HK-2 (cell line): ENCODE results near the gene RNF208.
"Not testable (repeated sequence)": the region's sequence is repeated elsewhere in the genome, so short reads cannot be mapped to it uniquely, and the experiment has no call there.

Experiments used
- DNase-seq: peaks from one replicate; pipeline ENCODE4 v3.0.0-alpha.2; 2018; ENCODE audit not compliant: unreplicated experiment

Gene RNF208

DNA sequence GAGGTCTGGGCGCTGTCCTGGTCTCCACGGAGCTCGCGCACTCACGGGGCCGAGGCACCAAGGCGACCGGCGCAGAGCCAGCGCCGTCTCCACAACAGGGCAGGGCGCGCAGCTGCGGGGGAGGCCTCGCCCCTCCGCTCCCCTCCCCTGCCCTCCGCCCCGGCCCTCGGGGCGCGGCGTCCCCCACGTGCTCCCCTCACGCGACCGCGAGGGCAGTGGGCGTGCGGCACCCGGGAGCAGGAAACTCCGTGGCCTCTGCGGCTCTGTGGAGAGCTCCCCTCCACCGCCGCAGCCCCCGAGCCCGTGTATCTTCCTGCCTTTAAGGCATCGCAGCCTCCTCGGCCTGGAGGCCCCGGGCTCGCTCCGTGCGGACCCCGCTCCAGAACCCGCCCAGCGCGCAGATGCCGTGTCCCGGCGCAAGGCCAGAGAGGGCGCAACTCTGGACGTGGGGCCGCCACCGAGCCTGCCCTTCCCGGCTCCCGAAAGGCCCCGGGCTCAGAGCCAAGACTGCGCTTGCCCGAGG is 18.3 kb upstream of the RNF208 start:
- DNase-seq = peak; percentile 70

DNA sequence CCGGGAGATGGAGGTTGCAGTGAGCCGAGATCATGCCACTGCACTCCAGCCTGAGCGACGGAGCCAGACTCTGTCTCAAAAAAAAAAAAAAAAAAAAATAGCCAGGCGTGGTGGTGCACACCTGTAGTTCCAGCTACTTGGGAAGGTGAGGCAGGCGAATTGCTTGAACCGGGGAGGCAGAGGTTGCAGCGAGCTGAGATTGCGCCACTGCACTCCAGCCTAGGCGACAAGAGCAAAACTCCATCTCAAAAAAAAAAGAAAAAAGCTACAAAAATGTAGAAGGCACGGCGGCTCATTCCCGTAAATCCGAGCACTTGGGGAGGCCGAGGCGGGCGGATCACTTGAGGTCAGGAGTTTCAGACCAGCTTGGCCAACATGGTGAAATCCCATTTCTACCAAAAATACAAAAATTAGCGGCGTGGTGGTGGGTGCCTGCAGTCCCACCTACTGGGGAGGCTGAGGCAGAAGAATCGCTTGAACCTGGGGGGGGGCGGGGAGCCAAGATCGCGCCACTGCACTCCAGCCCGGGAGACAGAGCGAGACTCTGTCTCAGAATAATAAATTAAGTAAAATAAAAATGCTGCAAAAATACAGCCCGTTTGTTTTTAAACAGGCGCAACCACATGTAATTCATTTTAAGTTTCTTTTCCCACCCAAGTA is 17.6 kb upstream of the RNF208 start:
- not testable (repeated sequence) for DNase-seq

DNA sequence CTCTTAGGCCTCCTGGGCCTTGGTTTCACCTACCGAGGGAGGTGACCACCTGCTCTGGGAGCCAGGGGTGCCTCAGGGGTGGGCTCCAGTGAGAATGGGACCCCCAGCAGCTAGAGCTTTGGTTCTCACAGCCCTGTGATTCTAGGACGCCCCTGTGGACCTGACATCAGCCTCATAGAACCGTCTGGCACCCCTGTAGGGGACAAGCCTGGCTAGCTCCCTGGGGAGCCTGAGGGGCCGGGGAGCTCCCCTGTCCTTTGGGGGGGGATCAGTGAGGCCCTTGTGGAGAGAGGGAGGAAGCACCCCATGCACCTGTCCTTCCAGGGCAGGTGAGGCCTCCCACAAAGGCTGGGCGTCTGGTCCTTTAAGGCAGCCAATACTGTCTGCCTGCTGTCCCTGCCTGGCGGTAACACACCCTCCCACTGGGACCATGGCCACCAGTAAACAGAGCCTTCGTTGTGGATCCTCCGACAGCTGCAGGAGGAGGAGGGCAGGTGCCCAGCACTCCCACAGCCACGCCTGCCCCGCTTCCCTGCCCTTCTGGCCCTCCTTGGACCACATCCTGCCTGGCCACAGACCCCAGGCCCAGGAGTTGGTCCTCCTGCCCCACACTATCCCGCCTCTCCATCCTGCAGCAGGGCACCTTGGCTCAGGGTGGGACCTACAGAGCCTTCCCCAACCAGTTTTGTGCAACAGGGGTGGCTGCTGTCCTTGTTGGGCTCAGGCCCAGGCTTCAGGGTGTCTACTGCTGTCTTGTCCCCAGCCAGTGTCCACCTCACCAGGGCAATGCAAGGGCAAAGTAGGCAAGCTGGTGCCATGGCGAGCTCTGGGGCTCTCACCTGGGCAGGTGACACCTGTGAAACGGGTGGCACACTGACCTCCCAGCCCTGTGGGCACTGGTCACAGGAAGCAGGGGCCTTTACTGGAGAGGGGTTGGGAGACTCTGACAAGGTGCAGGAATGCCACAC is 16.0 kb upstream of the RNF208 start:
- no peak for DNase-seq

DNA sequence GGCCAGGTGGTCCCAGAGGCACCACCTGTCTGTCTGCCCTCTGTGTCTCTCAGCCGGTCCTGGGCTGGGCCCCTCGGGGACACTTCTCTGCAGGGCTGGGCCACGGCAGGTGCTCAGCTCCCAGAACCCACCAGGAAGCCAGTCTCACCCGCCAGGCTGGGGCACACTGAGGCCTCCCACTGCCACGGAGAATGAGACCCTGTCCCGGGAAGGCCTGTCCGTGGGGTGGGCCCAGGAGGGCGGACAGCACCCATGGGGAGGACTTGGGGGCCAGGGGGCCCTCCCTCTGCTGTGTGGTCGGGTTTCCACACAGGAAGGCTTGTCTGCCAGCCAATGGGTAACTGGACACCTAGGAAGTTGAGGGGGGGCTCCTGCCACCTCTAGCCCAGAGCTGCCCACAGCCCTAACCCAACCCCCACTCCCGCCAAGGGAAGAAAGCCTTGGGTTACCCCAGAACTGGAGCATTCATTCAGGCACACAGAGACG is 14.9 kb upstream of the RNF208 start:
- DNase-seq = no peak

DNA sequence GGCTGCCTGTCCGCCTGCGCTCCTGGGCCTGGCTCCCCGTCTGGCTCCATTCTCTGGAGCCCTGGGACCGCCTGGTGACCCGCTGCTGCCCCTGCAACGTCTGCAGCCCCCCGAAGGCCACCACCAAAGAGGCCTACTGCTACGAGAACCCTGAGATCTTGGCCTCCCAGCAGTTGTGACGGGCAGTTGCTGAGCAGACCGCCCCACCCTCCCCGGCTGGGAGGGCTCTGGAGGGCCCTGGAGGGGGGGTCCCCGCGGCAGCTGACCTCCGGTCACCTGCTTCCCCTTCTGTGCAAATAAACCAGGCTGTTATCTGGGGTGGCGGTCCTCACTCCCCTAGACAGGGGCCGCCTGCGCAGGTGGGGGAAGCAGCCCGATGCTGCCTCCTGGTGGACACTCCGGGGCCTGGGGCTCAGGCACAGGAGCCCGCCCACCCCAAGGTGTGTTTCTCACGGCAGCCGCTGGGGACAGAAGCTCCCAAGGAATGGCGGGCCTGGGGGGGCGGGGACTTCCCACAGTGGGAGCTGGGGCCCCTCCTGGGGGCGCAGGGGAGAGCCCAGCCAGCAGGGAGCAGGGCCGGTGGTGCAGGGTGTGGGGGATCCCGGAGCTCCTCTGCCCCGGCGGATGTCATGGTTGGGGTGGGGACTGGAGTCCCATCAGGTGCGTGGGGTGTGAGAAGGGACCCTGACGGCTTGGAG is 14.3 kb upstream of the RNF208 start:
- peak; percentile 62 for DNase-seq

DNA sequence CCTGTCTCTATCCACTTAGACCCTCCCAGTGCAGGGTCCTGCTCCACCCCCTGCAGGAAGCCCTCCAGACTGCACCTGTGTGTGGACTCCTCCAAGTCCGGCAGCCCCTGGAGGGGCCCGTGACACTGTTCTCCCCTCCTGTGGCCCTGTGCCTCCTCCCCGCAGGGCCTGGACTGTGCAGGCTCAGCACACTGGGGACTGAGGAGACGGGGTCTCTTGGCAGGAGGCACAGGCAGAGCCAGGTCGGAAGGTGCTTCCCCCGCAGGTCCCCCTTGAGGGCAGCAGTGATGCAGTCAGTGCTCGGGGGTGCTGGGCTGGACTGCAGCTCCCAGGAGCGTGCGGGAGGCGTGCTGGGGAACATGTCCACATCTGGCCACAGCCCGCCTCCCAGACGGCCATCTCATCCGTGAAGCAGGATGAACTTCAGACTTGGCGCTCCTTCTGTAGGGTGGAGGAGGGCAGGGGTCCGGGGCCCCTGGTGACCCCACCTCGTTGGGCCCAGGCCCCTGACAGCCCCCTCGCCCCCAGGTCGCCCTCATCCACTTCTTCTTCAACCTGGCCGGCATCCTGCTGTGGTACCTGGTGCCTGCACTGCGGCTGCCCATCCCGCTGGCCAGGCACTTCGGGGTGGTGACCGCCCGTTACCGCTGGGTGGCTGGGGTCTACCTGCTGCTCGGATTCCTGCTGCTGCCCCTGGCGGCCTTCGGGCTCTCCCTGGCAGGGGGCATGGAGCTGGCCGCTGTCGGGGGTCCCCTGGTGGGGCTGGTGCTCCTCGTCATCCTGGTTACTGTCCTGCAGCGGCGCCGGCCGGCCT is 13.6 kb upstream of the RNF208 start:
- no peak for DNase-seq

DNA sequence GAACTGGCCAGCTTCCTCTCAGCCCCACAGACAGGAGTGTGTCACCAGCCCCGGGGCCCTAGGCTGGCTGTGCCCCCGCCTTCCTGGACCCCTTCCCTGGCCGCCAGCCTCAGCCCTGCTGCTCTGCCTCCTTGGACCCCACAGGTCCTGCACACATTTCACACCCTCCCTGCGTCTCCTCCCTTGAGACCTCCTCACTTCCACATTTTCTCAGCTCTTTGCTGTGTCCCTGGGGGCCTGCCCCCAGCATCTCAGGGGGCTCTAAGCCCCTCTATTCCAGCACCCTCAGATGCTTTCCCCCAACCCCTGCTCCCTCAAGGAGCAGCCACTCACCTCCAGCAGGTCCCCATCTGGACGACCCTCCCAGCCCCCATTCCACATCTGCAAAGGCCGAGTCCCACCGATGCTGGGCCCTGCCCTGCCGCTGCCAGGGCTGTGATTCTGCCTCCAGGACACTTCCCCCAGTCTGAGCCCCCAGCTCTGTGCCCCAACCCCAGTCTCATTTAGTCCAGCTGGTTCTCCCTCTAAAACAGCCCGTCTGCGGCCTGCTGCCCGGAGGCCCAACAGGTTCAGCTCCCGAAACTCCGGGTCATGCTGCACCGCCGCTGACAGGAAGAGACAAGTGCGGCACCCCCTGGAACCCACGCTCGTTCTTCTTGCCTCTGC is 12.9 kb upstream of the RNF208 start:
- DNase-seq = no peak

DNA sequence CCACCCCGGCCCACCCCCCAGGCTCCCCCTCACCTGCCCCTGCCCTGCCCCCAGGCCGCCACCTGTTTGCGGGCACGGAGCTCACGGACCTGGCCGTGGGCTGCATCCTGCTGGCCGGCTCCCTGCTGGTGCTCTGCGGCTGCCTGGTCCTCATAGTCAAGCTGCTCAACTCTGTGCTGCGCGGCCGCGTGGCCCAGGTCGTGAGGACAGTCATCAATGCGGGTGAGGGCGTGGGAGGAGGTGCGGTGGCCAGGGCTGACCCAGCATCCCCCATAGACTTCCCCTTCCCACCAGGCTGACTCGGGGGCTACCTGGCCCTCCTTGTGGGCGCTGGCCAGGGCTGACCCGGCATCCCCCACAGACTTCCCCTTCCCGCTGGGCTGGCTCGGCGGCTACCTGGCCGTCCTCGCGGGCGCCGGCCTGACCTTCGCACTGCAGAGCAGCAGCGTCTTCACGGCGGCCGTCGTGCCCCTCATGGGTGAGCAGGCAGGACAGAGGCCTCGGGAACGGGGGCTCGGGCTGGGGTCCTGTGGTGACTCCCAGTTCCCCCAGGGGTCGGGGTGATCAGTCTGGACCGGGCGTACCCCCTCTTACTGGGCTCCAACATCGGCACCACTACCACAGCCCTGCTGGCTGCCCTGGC is 12.1 kb upstream of the RNF208 start:
- no peak for DNase-seq

DNA sequence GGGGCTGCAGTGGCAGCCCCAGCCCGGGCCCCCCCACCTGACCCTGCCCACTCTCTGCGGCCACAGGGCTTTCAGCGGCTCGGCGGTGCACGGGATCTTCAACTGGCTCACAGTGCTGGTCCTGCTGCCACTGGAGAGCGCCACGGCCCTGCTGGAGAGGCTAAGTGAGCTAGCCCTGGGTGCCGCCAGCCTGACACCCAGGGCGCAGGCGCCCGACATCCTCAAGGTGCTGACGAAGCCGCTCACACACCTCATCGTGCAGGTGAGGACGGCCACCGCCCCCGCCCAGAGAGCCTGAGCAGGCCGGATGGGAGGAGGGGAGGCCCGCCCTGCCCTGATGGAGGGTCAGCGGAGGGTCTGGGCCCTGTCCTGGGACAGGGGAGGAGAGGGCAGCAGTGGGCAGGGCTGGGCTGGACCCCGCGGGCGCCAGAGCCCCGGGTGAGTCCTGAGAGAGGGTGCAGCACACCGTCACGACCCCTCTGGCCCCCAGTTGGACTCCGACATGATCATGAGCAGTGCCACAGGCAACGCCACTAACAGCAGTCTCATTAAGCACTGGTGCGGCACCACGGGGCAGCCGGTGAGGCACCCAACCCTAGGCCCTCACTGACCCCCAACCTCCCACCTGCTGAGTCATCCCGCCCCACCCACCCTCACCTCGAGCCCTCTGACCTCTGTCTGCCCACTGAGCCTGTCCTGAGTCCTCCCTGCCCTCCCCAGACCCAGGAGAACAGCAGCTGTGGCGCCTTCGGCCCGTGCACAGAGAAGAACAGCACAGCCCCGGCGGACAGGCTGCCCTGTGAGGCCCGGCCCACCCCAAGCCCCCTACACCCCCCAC is 11.3 kb upstream of the RNF208 start:
- DNase-seq = no peak

DNA sequence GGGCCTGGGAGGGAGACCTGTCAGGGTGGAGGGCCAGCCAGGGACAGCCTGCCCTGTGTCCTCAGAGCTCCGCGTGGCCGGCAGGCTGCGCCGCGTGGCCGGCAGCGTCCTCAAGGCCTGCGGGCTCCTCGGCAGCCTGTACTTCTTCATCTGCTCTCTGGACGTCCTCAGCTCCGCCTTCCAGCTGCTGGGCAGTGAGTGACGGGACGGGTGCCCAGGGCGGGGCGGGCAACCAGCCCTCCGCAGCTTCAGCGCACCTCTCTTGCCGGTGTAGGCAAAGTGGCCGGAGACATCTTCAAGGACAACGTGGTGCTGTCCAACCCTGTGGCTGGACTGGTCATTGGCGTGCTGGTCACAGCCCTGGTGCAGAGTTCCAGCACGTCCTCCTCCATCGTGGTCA is 10.5 kb upstream of the RNF208 start:
- no peak for DNase-seq

DNA sequence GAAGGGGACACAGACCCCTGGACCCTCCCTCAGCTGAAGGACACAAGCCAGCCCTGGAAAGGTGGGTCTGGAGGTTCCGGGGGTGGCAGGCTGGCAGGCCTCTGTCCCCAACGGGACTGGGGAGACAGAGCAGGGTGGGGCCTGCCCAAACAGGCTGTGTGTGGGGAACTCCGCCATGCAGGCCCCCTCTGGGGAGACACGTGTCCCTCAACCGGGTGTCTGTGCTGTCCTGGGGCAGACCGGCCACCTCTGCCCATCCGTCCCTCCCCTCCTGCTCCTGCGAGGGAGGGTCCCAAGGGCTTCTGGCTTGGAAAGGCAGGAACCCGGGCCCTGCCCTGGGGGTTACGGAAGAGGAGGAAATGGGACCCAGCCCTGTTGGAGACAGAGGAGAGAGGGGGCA is 10.1 kb upstream of the RNF208 start:
- DNase-seq = no peak

DNA sequence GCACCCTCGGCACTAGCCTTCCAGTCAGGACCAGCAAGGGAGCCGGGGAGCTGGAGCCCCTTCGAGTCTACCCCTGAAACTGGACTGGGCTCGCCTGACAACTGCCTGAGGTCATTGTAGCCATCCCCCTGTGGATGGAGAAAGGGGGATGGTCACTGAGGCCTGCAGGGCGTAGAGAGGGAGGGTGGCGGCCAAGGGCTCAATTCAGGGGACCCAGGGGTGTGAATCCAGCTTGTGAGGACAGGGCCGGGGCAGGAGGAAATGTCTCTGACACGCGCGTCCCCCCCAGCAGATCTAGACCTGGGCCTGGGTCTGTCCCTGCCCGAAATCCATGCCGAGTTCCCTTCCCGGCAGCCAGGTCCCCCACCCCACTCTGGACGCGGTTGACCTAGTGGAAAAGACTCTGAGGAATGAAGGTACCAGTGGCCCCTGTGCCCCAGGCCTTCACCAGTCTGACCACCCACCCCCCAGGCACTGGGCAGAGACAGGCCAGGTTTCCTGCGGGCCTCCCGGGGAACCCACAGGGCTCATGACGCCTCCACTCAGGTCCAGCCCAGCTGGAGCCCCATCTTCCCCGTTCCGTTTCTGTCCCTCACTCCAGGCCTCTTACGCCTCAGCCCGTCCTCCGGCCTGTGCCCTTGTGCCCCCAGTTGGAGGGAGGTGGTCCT is 9.5 kb upstream of the RNF208 start:
- DNase-seq = no peak

DNA sequence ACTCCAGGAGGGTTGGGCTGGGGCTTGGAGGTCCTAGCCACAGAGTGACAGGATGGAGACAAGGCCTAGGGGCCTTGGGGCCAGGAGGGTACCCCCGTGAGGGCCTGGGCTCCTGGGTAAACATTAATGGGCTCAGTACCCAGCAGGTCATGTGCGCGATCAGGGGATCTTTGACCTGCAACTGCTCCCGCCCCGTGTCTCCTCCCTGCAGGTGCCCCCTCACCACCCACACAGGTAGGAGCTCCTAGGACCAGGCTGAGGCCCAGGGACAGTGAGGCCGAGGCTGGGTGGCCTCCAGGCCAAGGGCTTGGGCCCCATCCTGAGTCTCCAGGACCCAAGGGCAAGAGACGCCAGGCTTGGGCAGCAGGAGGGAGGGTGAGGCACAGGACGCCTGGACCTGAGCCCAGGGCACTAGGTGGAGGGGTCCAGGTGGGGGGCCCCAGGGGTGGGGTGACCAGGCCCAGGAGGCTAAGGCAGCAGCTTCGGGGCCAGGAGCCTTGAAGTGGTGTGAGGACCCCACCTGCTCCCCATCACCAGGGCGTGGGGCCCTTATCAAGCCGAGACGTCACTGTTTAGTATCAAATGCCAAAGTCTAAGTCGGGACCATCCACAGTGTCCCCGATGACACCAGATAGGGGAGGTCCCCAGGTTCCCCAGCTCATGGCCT is 8.8 kb upstream of the RNF208 start, which contains the start of gene SLC34A3:
TSS of gene SLC34A3 (plus strand) at position 197 of the 667 bp plus-strand sequence. CDS start 802 bp downstream, outside the sequence.
- DNase-seq = no peak

DNA sequence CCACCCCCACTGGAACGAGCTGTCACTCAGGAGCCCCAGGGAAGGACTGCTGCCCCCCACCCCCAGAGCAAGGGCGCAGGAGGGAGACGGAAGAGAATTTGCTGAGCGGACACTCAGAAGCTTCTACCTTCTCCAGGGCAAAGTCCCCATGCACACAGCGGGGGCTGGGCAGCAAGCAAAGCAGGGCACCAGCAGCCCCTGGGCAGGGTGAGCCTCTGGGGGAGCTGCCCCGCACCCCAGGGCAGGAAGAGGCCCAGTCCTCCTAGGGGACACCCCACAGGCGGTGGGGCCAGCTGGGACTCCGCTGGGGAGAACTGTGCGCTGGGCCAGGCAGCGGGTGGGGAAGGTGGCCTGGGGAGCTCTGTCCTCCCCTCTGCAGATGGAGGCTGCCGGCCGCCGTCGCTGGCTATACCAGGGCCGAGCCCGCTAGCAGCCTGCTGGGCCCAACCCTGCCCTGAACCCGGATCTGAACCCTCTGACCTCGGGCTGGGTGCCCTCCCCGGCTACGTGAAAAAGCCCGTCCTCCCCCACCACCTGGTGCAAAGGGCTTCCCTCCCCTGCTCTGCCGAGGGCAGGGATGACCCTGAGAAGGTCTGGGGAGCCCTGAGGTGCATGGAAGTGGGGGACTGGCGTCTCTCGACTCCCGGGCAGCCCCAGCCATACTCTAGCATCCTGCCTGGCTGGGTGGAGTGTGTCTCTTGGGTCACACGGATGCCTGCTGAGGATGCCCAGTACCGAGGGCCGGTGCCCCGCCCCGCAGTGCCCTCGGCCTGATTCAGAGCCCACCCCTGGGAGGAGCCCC is 8.1 kb upstream of the RNF208 start:
- no peak for DNase-seq

DNA sequence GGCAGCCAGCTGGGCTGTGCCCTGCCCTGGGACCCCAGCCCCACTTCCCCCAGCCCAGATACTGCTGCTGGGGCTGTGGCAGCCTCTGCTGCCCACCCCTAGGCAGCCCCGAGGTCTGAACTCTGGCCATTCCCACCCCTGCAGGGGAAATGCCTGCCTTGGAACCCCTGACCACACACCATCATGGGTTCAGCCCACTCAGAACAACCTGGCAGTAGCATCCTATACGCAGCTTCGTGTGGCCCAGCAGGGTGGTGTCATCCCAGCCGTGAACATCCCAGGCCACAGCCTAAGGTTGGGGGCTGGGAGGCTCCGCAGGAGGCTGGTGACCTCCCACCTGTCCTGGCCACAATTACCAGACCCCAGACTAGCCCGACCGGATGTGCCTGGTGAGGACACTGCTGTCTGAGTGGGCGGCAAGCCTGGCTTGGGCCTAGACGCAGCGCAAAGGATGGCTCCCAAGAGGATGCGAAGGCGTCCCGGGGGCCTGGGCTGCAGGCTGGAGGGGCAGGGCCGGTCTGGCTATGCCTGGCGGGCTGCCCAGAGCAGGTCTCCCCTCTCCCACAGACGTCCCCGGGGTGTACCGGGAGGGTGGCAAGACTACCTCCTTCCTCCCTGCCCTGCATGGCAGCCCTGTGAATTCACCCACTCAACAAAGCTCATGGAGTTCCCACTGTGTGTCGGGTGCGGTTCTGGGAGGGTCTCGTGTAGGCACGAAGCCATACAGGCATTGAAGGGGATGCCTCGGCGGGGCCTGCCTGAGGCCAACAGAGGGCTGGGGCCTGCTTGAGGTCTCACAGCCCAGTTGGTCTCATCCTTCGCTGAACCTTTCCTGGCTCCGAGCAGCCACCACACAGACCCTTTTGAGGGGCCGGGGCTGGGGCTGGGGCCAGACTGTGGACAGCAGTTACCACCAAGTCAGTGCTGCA is 7.2 kb upstream of the RNF208 start:
- no peak for DNase-seq

DNA sequence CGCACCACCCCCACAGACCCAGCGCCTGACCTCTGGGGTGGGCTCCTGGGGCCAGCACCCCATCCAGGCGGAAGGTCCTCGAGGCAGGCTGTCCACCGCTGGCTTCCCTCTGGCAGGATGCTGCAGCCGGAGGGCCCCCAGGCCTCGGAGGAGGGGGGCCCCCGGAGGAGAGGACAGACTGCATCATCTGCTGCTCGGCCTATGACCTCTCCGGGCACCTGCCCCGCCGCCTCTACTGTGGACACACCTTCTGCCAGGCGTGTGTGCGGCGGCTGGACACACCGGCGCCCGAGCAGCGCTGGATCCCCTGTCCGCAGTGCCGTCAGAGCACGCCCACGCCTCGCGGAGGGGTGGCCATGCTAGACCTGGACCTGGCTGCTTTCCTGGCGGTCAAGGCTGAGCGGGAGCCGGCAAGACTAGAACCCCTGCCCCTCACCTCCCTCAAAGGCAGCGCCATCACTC is 6.5 kb upstream of the RNF208 start:
- no peak for DNase-seq
